SK-N-MC (cell line): ENCODE results near the gene HACE1.
A peak's percentile ranks its signal among the peaks of the same experiment; 100 is the strongest.
"Not testable (repeated sequence)": the region's sequence is repeated elsewhere in the genome, so short reads cannot be mapped to it uniquely, and the experiment has no call there.

ENCODE experiments used
- DNase-seq: peaks from one replicate; pipeline ENCODE4 v3.0.0-alpha.2; 2011; ENCODE audit warnings: low read depth, low spot score
- H3K27ac ChIP-seq: fragments of 200-600 bp; sonication (generic); 2 replicates; pipeline ENCODE4 v1.5.1; 2016; ENCODE audit warnings: mixed run types
- H3K36me3 ChIP-seq: fragments of 200-600 bp; sonication (generic); 2 replicates; pipeline ENCODE4 v1.6.1; 2017; ENCODE audit warnings: antibody characterized with exemption, low read length, mixed read lengths; ENCODE audit not compliant: insufficient read depth
- H3K4me3 ChIP-seq: fragments of 200-600 bp; sonication (generic); 2 replicates; pipeline ENCODE4 v1.5.1; 2016
- H3K9ac ChIP-seq: fragments of 200-600 bp; sonication (generic); 2 replicates; pipeline ENCODE4 v1.8.0; 2017; ENCODE audit warnings: mixed run types, mixed read lengths; ENCODE audit not compliant: insufficient read length
- H3K9me3 ChIP-seq: fragments of 200-600 bp; sonication (generic); 2 replicates; pipeline ENCODE4 v1.6.1; 2017; ENCODE audit warnings: low read depth, mild to moderate bottlenecking, antibody characterized with exemption, low read length, moderate library complexity, mixed read lengths
- EZH2 ChIP-seq: fragments of 200-600 bp; sonication (generic); IDR thresholded peaks from one replicate; pipeline ENCODE4 v1.6.1; 2017; ENCODE audit warnings: antibody characterized with exemption
- FOXP2 ChIP-seq: optimal IDR thresholded peaks from 2 replicates; pipeline ENCODE3; 2011; ENCODE audit warnings: mild to moderate bottlenecking, moderate library complexity; ENCODE audit not compliant: insufficient read depth; ENCODE audit errors: extremely low read length, control extremely low read depth
- POLR2AphosphoS5 ChIP-seq: IDR thresholded peaks from 2 replicates; pipeline ENCODE4 v1.6.1; 2012; ENCODE audit warnings: mild to moderate bottlenecking, low read depth, low read length, borderline replicate concordance

HACE1 gene

DNA sequence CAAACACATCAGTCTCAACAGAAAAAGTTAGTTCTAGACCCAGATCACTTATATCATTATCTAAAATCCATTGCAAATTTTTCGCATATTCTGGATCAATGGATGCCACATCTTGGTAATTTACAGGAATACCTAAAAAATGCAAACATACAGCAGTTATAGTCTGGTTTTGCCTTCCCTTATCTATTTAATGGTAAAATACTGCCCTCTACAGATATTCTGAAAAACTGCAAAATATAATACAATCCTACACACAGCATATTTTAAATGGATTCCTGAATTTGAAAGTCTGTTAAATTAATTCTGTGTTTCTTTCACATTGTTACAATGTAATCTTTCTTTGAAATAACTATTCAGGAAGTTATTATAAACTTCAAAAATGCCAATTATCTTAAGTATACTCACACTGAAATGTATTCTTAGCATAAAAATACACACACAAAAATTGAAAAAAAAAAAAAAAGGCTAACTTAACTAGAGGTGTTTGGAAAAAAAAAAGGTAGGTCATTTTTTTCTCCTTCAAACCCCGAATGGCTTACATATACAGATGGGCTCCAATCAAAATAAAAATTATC, 88.4 kb downstream of the HACE1 start:
- Histone ChIP-seq H3K4me3 (no peak overlapping the region), H3K36me3 (peaks cover 11% of the 10 kb centered on the region), H3K9me3 (no peaks in the 10 kb centered on the region), H3K27ac (peak overlapping the region; percentile 43; the same call in 1 of the 2 replicates), H3K9ac (no peak overlapping the region)
- TF ChIP-seq EZH2 (no peak), FOXP2 (no peak), POLR2AphosphoS5 (no peak)
- peak; percentile 53 for DNase-seq

DNA sequence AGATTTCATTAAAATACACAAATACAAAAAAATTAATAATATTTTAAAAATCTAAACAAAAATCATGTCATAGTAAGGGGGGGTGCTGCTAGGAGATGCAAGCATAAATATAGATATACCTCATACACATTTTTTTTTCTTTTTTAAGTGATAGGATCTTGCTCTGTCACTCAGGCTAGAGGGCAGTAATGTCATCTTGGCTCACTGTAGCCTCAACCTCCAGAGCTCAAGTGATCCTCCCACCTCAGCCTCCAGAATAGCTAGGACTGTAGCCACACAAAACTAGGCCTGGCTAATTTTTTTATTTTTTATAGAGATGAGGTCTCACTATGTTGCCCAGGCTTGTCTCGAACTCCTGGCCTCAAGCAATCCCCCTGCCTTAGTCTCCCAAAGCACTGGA, 90.8 kb downstream of the HACE1 start:
- TF ChIP-seq FOXP2, result no peak
- TF ChIP-seq EZH2, result no peak
- no peak for TF ChIP-seq POLR2AphosphoS5
- Histone ChIP-seq H3K9me3 (no peaks in the 10 kb centered on the region), H3K36me3 (0 out of 2 replicates have a peak, but pooled peaks cover 12% of the 10 kb centered on the region), H3K4me3 (no peak overlapping the region), H3K27ac (no peak overlapping the region), H3K9ac (no peak overlapping the region)
- no peak for DNase-seq

DNA sequence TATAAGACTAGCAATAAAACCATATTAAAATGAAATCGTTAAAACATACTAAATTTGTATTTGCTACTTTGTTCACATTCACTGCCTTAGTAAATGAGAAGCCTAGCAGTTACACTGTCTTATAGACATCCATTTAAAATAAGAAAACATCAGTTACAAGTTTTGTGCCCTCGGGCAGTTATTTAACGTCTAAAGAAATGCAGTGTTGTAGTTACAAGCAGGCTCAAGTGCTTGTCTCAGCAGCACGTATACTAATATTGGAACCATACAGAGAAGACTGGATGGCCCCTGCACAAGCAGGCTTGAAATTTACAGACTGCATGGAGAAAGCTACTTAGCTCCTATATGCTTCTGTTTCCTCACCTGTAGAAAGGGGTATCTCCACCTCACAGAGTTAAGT, 93.1 kb downstream of the HACE1 start:
- H3K4me3 ChIP-seq, result peak overlapping the region; percentile 29
- peak; percentile 91 for DNase-seq
- no peak for TF ChIP-seq EZH2
- TF ChIP-seq POLR2AphosphoS5, result no peak
- no peak for TF ChIP-seq FOXP2
- H3K27ac ChIP-seq, result peak overlapping the region; percentile 76
- H3K9me3 ChIP-seq, result no peaks in the 10 kb centered on the region
- H3K9ac ChIP-seq, result no peak overlapping the region
- H3K36me3 ChIP-seq, result 0 out of 2 replicates have a peak, but pooled peaks cover 12% of the 10 kb centered on the region

DNA sequence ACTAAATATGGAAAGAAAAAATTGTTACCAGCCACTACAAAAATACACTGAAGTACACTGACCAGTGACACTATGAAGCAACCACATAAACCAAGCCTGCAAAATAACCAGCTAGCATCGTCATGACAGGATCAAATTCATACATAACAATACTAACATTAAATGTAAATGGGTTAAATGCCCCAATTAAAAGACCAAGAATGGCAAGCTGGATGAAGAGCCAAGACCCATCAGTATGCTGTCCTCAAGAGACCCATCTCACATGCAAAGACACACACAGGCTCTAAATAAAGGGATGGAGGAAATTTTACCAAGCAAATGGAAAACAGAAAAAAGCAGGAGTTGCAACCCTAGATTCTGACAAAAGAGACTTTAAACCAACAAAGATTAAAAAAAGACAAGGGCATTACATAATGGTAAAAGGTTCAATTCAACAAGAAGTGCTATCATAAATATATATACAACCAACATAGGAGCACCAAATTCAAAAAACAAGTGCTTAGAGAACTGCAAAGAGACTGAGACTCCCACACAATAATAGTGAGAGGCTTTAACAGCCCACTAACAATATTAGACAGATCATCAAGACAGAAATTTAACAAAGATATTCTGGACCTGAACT, 104.8 kb downstream of the HACE1 start:
- H3K36me3 ChIP-seq, result peaks cover 11% of the 10 kb centered on the region; the same call in 1 of the 2 replicates
- H3K9ac ChIP-seq, result no peak overlapping the region
- no peak overlapping the region for H3K27ac ChIP-seq
- TF ChIP-seq FOXP2 (no peak), EZH2 (no peak), POLR2AphosphoS5 (no peak)
- 0 out of 2 replicates have a peak, but pooled peaks cover 3% of the 10 kb centered on the region for H3K9me3 ChIP-seq
- H3K4me3 ChIP-seq, result no peak overlapping the region
- no peak for DNase-seq

DNA sequence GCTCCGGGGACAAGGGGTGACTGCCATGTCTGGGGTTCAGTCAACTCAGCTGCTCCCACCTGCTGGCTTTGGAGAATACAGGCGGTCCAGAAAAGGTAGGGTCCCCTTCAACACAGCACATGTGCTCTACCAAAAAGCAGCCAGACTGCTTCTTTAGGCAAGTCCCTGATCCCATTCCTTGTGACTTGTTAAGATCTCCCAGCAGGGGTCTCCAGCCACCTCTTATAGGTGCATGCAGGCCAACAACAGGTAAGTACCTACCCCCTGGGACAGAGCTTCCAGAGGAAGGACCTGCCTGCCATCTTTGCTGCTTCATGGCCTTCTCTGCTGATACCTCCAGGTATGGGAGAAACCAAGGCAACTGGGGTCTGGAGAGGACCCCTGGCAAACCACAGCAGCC, 106.5 kb downstream of the HACE1 start:
- Histone ChIP-seq H3K9me3 (0 out of 2 replicates have a peak, but pooled peaks cover 3% of the 10 kb centered on the region), H3K4me3 (no peak overlapping the region), H3K9ac (no peak overlapping the region), H3K36me3 (peaks cover 11% of the 10 kb centered on the region; the same call in 1 of the 2 replicates), H3K27ac (no peak overlapping the region)
- TF ChIP-seq EZH2 (no peak), FOXP2 (no peak)
- no peak for DNase-seq

DNA sequence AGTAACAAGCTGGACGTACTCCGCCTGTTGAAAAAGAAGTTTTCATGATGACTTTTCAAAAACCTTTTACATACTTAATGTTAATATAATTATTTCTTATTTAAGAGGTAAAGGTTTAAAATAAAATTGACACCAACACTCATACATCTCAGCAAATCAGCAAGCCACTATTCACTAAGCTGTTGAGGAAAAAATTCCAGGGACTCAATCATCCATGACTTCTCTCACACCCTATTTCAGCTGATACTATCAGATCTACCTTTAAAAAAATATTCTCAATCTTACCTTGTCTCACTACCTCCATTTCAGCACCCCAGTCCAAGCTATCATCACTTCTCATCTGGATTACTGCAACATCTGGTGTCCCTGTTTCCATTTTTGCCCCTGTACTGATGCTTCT, 109.3 kb downstream of the HACE1 start:
- Histone ChIP-seq H3K9me3 (0 out of 2 replicates have a peak, but pooled peaks cover 3% of the 10 kb centered on the region), H3K36me3 (peaks cover 5% of the 10 kb centered on the region; the same call in 1 of the 2 replicates), H3K27ac (no peak overlapping the region), H3K9ac (no peak overlapping the region), H3K4me3 (no peak overlapping the region)
- TF ChIP-seq FOXP2 (no peak), POLR2AphosphoS5 (no peak), EZH2 (no peak)
- DNase-seq, result no peak

DNA sequence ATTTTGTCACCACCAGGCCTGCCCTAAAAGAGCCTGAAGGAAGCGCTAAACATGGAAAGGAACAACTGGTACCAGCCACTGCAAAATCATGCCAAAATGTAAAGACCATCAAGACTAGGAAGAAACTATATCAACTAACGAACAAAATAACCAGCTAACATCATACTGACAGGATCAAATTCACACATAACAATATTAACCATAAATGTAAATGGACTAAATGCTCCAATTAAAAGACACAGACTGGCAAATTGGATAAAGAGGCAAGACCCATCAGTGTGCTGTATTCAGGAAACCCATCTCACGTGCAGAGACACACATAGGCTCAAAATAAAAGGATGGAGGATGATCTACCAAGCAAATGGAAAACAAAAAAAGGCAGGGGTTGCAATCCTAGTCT, 120.6 kb downstream of the HACE1 start:
- H3K4me3 ChIP-seq, H3K27ac ChIP-seq, DNase-seq, H3K36me3 ChIP-seq, H3K9me3 ChIP-seq, H3K9ac ChIP-seq: not testable (repeated sequence)

DNA sequence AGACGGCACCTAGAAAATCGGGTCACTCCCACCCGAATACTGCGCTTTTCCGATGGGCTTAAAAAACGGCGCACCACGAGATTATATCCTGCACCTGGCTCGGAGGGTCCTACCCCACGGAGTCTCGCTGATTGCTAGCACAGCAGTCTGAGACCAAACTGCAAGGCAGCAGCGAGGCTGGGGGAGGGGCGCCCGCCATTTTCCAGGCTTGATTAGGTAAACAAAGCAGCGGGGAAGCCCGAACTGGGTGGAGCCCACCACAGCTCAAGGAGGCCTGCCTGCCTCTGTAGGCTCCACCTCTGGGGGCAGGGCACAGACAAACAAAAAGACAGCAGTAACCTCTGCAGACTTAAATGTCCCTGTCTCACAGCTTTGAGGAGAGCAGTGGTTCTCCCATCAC, 122.2 kb downstream of the HACE1 start:
- not testable (repeated sequence) for H3K4me3 ChIP-seq, H3K36me3 ChIP-seq, H3K9ac ChIP-seq, H3K27ac ChIP-seq, H3K9me3 ChIP-seq, DNase-seq

DNA sequence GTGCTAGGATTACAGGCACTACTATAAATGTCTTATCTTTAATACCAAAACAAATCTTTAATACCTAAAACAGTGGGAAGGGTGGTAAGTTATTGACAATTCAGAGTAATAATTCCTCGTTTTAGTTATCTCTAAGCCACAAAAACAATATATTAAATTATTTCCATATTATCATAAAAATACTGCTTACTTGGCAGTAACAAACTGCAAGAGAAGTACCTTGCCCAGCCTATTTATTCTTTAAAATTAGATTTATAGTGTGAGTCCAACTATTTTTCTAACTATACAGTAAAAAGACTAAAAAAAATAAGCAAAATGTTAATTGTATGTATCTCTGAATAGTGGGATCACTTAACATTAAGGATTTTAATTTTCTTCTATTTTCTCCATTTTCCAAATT, 123.2 kb downstream of the HACE1 start:
- TF ChIP-seq FOXP2 (no peak), EZH2 (no peak), POLR2AphosphoS5 (no peak)
- no peak overlapping the region for H3K9ac ChIP-seq
- H3K4me3 ChIP-seq, result no peak overlapping the region

More for the DNA sequence above, 123.2 kb downstream of the HACE1 start:
- Histone ChIP-seq H3K36me3 (peaks cover 11% of the 10 kb centered on the region), H3K27ac (no peak overlapping the region), H3K9me3 (0 out of 2 replicates have a peak, but pooled peaks cover 4% of the 10 kb centered on the region)
- DNase-seq, result no peak
